ENCODE measurements around the gene PLPPR4.

DNA sequence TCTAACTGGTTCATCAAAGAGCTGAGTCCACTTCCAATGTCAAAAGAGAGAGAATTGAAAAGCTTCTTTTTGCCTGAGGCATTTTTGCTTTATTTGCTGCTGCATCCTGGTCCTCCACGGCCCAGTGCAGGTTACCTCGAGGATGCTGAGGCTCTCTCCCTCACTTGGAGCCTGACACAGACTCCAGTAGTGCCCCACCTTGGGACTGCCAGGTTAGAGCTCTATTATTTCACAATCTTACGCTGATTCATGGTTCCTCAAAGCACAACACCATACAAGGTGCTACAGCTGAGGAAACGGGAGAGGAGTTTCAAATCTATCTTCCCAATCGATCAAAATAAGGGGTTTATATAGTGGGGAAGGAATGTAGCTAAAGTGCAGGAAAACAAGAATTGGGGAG is 13.6 kb upstream of the PLPPR4 start:
- TF ChIP-seq, protein P1, sequence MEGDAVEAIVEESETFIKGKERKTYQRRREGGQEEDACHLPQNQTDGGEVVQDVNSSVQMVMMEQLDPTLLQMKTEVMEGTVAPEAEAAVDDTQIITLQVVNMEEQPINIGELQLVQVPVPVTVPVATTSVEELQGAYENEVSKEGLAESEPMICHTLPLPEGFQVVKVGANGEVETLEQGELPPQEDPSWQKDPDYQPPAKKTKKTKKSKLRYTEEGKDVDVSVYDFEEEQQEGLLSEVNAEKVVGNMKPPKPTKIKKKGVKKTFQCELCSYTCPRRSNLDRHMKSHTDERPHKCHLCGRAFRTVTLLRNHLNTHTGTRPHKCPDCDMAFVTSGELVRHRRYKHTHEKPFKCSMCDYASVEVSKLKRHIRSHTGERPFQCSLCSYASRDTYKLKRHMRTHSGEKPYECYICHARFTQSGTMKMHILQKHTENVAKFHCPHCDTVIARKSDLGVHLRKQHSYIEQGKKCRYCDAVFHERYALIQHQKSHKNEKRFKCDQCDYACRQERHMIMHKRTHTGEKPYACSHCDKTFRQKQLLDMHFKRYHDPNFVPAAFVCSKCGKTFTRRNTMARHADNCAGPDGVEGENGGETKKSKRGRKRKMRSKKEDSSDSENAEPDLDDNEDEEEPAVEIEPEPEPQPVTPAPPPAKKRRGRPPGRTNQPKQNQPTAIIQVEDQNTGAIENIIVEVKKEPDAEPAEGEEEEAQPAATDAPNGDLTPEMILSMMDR (optimal IDR thresholded peaks at IDR 0.05 in 1 of 3, IDR thresholded peaks at IDR 0.05 in 1 of 3, conservative IDR thresholded peaks at IDR 0.05 in 1 of 3; ENCODE audit: extremely low read depth in 1 of 3, insufficient read depth in 2 of 3, low read length in 3 of 3): no peak
- no peak for TF ChIP-seq EZH2 (IDR thresholded peaks at IDR 0.05; ENCODE audit: low read length)

Measured in keratinocyte (primary cell).